Measurements from ENCODE around the gene DDX10.

GRCh38 chr11:108672786-108673185, 7.9 kb downstream of the DDX10 start:
- TF ChIP-seq GATA2 (IDR thresholded peaks at IDR 0.05; ENCODE audit: low read depth, low read length) (no peak), GATA3 (IDR thresholded peaks at IDR 0.05; ENCODE audit: low read depth, low read length) (no peak)

Measured in SH-SY5Y (cell line).